Measurements from ENCODE around the gene CCDC141.

The CCDC141 gene

DNA sequence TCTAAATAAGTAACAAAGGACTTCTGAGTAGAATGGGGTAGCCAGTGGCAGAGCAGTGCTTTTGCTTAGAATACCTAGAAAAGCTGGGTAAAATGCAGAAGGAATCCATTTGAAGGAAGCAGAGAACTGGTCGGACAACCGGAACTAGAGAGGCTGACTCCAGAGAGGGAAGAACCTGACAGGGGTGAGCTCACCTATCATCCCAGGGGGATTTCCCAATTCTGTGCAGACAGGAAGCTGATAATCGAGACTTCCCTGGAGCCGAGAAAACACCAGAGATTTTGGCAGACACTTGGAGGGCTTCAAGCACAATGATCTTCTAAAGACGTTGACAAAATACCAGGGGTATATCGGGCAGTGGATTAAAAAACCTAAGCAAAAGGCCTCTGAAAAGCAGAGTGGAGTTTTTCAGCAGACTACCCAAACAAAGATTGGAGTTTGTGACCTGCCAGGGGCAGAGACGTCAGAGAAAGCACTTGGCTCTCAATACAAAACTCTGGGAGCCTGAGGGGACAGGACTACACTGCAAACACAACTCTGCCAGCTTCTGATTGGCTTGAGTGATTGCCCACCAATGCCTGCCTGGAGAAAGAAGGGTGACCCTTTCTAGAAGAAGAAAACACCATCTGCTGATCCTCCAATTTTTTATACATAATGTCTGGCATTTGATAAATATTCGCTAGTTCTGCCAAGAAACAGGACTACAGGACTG lies 175.3 kb downstream of the CCDC141 start:
- no peak for FAIRE-seq
- no peak for DNase-seq (ENCODE audit: low spot score)

DNA sequence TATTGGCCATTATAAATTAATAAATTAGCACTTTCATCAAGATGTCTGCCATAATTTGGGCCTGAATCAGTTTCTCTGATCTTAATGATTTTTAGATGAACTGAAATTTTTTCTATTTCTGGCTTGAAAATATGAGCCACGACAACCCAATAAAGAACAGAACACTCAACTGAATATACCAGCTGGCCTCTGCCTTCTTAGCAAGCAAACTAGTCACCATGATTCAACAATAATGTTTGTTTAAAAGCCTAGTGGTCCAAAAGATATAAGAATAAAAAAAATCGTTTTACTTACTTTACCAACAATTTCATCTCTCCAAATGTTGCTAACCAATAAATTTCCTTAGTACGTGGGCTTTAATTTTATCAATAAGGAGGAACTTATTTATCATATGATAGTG lies 176.0 kb downstream of the CCDC141 start:
- FAIRE-seq = no peak
- DNase-seq (ENCODE audit: low spot score) = no peak

DNA sequence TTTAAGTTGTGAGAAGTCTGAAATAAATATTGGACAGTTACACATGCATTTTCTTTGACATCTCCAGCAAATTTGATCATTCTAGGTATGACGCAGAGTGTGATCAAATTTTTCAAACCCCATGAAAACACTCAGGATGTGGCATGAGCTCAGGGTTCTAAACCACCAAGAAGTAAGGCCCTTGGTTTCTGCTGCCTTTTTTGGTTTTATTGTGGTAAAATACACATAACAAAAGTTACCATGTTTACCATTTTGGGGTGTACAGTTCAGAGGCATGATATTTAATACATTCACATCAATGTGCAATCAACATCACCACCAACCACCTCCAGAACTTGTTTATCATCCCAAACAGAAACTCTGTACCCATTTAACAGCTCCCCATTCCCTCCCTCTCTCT lies 178.4 kb downstream of the CCDC141 start:
- DNase-seq (ENCODE audit: low spot score) (no peak), FAIRE-seq (no peak)

DNA sequence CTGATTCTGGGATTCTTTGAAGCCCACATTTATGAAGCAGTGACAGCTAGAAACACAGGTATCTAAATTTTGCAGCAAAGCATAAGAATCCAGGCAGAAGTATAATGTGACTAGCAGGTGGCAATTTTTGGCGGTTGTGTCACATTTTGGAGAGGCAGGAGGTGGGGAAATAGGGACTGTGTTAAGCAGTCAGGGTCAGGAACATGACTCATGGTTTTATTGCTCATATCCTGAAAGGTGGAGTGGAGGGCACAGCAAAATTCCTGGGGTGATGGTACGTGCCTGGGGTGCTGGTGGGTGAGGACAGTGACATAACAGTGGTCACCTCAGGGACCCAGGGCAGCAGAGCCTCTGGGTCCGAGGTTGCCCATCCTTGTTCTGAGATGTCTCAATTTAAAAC lies 179.2 kb downstream of the CCDC141 start:
- DNase-seq (ENCODE audit: low spot score) (no peak), FAIRE-seq (no peak)

DNA sequence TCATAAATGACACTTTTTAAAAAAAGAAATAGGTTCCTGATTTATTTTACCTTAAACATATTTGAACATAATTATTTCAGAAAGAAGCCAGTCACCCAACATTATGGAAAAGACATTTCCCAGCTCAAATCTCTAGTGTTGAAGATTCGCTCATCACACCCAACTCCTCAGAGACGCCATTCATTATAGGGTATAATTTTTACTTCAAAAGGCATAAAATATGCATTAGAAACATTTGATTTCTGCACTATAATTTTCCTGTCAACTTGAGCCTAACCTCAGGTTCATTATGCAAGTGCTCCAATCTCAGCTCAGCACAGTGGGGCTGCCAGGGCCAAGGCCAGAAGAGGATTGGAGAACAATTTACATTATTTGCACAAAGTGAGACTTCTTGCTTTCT lies 183.9 kb downstream of the CCDC141 start:
- no peak for FAIRE-seq
- no peak for DNase-seq (ENCODE audit: low spot score)

DNA sequence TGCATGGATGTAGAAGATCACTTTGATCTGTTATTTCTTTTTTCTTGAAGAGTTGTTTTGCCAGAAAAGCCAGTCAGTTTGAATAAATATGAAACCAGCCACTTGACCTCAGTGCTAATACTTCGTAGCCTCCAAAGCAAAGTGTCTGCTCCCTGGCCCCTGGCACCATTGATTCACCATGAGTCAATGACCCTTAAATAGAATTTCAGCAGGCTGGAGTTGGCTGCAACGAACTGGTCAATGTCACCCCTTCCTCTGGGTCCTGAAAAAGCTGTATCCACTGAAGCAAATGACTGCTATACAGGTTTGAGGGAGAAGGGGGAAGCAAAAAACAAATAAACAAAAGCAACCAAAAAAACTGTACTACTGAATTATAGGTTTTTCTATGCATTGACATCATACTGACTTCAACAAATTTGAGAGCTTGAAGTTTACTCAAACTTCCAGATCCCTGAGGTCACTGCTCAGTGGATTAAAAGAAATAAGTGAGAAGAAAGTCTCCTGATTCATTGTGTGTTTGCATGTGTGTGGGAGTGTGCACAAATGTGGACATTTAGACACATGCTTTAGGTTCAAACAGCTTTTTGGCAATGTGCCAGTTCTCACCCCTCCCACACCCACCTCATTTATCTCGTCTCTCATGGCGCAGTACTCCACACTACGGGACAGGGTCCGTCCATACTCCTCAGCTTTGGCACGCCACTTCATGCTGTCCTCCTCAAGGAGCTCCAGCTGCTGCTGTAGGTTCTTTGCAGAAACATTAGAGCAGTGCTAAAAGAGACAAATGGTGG lies 184.6 kb downstream of the CCDC141 start:
- DNase-seq (ENCODE audit: low spot score) (no peak), FAIRE-seq (no peak)

DNA sequence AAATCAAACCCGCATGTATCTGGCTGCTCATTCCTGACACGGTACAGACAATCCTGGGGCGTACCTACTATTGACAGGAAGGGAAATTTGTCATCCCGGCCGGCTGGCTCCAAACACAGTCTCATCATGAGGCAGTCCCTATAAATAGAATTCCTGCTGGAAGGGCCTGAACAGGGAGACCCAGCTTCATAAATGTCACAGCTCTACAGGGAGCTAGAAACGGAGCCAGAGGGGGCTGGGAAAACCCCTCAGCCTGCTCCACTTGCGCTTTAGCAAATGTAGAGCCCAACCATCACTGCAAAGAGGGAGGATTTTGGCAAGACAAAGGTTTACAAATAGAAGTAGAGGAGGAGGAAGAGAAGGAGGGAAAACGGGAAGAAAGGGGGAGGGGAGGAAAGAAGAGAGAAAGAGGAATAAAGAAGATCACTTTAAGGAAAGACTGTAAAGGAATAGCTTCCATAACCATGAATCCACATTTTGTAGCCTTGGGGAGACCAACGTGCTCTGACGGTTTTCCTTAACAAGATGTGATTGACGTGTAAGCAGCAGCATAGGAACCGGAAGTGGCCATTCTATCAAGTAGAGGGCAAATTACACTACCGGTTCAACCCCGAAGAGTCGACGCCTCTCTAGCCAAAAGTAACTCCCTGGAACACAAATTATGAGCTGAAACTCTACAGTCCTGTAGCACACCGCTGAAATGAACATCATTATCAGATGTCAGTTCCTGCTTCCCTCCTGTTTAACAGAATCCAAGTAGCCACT lies 185.9 kb downstream of the CCDC141 start:
- DNase-seq (ENCODE audit: low spot score) (no peak), FAIRE-seq (no peak)

DNA sequence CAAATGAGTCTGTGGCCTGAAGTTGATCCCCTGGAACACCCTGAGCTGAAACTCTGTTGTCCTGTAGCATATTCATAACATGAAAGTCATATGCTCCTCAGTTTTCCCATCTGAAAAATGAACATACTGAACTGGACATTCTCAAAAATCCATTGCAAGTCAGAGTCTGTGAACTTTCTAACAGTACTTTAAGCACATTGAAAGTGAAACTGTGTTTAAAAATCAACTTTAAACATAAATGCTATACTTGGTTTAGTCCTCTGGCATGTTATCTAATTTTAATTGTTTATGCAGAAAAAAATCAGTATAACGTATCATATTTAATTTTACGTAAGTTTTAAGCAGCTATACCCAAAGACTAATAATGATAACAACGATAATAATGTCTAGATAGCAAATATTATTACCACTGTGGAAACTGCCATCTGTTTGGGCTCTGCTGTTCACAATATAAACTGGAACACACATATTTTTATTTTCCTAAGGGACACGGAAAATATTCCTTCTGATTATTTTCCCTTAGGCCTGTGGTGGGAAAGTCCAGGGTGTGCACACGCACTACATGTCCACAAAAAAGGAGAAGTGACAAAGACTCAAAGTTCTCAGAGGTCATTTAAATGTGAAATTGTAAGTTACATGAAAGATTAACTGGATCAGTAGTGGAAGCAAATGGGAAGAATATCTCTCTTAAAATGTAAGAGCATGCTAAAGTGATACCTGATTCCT lies 186.6 kb downstream of the CCDC141 start:
- FAIRE-seq (no peak), DNase-seq (ENCODE audit: low spot score) (no peak)

DNA sequence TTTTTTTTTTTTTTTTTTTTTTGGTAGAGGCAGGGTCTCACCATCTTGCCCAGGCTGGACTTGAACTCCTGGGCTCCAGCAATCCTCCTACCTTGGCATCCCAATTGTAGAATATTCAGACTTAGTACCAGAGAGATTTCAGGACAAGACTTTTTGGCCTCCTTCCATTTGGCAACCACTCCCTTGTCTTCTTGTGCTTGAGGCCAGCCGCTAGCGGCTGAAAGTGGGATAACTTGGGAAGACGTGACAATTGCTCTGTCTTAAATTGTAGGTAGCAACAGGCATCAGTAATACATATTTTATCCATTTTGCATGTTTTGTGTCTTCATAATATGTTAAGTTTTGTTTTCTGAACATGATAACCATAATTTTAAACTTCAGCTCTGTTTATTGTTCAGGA lies 189.4 kb downstream of the CCDC141 start:
- no peak for FAIRE-seq
- DNase-seq (ENCODE audit: low spot score) = no peak

DNA sequence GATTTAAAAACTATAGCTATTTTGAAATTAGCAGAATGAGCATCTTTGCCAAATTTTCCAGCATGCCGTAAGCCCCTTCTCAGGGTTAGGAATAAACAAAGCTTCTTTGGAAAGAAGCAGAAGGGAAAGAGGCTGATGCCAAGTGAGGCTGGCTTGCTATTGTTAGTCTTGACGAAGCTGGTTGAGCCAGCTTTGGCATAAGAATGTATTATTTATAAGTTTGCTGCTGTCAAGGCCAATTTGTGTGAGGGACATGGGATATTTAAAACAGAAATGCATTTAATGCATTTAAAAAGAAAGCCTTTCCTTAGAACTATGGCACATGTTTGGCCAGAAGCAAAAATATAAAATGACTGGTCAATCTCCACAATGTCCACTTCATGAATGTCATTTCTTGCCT lies 190.2 kb downstream of the CCDC141 start:
- no peak for FAIRE-seq
- DNase-seq (ENCODE audit: low spot score) = no peak

DNA sequence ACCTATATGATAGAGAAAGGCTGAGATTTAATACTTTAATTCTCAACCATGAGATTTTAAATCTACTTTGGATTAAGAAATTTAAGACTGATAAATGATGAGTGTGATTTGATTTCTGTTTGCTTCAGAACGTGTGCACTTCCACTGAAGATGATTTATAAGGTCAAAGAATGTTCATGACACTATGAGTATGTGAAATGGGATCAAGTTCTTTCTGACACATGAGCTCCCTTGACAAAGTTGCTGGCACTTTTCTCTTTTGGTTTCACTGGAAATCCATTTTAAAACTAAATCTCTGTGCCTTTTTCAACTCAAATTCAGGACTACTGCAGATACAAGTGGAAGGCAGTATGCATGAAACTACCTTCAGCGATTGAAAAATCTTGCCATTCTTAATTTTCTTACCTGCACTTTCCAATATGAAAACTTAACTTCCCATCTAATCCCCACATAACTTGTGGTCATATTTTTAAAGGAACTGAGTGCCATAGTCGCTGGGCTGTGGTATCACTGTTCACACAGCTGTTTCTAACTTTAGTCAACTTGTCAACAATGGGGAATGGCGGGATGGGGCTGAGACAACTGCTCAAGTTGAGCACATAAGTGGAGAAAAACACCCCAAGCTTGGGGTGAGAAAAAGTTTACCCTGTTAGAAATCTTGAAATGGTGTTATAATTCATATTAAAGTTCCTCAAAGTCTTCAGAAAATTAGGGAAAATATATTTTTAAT lies 190.9 kb downstream of the CCDC141 start:
- no peak for FAIRE-seq
- no peak for DNase-seq (ENCODE audit: low spot score)

DNA sequence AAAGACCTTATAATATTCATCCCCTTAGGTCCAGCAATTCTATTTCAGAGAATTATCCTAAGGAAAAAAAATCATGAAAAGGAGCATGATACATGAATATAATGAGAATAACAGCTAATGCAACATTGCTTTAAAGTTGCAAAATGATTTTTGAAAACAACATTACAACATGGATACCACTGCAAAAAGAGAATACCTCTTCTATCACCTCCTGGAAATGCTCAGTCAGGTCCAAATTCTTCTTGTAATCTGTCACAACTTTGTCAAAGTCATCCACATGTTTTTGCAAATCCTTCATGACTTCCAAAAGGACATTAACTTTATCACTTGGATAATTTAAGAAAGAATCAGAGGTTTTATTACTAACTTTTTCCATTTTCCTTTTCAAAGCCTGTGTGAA lies 194.8 kb downstream of the CCDC141 start:
- no peak for FAIRE-seq
- DNase-seq (ENCODE audit: low spot score) = no peak

DNA sequence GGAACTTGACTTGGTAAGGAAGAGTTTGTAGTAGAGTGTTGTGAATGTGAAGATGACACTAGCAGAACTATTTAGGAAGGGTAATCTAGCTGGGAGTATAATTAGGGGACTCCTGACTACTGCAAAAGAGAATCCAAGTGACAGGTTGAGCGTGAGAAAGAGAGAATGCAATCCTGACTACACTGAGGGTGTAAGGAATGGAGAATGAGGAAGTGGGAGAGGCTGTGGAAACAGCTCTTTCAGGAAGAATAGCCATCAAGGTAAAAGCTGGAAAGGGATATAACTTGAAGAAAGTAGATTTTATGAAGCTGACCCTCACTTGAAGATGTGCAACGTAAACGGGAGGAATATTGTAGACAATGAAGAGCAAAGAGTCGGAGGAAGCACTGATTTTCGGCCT lies 201.6 kb downstream of the CCDC141 start:
- FAIRE-seq (no peak), DNase-seq (ENCODE audit: low spot score) (no peak)

DNA sequence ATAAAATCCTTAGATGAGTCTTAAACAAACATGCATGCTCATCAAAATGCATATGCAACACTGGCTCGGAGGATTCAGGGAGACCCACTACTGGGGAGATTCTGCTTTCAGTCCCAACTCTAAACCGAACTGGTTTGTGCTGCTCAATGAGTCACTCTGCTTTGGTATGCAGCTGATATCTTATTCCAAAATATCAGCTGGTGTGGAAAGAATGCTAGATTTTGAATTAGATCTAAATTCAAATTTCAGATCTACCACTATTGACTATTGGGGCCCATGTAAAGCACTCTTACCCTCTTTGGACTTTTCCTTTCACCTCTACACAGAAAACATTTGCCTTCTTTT lies 203.5 kb downstream of the CCDC141 start:
- no peak for DNase-seq (ENCODE audit: low spot score)
- FAIRE-seq = no peak

DNA sequence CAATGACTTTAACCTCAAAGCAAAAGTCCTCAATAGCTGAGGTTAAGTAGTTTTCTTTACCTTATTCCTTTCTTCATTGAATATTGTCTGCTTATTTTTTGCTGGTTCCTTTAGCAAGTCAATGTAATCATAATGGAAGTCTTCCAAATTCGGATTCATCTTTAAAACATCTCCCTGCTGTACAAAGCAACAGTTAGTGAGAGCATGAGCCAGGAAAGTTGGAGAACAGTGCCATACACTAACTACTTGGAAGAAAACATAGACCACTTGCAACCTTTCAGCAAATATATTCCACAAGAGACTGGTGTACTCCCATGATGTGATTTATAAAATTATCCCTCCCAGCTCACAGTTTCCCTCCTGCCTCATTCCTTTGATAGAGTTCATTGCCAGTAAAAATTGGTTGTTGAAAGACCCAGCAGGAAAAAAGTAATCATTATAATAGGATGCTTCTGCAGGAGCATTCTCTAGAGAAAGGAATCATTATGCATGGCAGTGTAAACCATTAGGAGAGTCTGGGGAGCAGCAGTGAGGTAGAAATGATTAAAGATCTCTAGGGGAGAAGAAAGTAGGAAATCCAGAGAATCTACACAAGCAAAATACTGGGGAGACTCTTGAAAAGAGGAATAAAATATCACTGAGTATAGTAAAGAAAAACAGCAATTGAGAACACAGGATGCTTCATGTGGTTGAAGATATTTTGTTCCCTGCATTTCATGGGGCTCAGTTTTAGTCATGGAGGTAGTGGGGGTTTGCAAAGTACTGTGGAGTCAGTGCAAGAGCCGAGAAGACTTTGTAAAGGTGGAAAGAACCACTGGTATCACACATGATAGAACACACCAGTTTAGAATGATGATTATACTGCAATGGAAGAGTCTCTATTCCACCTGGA lies 204.1 kb downstream of the CCDC141 start:
- FAIRE-seq = no peak

DNA sequence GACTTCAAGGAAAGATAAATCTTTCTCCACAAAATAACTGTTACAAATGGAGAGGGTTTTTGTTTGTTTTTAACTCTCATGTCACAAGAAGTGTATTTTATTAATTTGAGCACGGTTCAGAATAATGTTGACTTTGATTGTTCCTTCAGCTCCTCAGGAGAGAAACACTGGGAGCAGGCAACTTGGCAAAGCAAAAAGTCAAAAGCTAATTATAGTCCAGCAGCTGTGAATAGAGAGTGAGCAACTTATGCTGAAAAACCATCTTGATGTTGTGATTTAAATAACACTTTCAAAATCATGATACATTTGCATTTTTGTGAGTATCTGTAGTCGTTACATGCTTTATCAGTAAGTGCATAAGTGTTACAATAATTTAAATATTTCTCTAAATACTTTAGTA lies 205.2 kb downstream of the CCDC141 start:
- no peak for DNase-seq (ENCODE audit: low spot score)
- FAIRE-seq = no peak

More for the DNA sequence above, 204.1 kb downstream of the CCDC141 start:
- DNase-seq (ENCODE audit: low spot score) = no peak

DNA sequence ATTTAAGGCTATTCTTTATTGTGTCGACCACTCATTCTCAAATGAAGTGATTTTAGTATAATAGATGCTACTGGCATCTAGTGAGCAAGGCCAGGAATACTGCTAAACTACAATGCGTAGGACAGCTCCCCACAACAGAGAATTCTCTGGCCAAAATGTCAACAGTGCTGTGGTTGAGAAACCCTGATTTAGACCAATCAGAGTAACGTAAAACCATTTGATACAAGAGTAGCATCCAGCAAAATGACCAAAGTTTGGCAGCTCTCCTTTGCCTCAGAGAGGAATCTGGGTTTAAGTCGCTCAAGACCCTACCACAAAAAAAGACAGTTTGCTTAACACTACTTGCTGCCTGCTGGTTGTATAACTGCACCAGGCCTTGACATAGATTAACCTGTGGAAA lies 205.7 kb downstream of the CCDC141 start:
- FAIRE-seq (no peak), DNase-seq (ENCODE audit: low spot score) (no peak)

DNA sequence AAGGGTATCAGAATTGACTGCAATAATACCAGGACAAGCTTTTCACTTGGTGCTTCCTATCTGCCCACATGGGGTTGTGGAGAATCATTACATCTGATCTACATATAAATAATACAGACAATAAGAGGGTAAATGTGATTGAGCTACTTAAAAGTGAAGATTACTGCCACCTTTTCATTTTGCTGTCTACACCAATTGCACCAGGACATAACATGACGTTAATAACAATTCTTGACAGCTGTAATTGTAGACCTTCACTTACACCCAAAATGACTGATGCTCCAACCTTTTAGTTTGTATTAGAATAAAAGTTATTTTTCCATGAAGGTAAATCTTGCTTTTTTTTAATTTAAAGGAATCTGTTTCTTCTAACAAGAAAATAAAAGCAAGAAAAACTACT lies 206.2 kb downstream of the CCDC141 start:
- FAIRE-seq (no peak), DNase-seq (ENCODE audit: low spot score) (no peak)

DNA sequence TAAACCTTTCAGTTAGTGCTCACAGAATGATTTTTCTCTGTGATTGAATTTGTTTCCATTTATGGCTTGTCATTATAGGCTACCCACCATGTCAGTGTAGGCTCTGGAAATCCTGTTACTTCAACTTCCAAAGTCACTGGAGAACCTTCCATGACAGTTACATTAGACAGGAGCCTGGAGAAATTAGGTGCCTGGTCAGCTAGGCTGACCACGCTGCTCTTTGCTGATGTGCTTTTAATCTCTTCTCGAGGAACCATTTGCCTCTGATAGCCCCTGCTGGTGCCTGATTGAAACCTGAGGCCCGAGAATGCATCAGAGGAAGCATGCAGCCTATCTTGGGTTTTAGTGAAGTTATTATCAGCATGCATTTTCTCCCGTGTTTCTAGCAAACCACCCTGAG lies 213.1 kb downstream of the CCDC141 start:
- DNase-seq (ENCODE audit: low spot score) (no peak), FAIRE-seq (no peak)

DNA sequence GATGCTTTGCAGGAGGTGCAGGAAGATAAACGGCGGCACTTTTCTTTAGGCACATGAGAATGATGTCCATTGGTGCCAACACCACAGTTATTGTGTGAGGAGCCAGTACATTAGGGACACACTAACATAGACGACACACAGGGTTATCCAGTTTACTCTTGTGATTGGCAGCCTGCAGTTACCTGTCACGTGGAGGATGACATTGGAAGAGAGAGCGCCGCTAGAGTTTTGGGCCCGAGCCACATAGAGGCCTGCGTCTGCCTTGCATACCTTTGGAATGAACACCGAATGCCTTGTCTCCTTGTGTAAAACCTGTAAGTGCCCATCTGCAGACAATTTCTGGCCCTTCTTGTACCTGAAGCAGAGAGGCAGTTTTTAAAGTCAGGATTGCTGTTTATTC lies 215.9 kb downstream of the CCDC141 start:
- no peak for DNase-seq (ENCODE audit: low spot score)
- FAIRE-seq = no peak
